ENCODE results near the gene TIMM50. TPM values are rescaled to one million over a fixed set of nuclear protein-coding genes. Genes with fewer than 3 reads are reported as not detected.
"Not testable (repeated sequence)": the region's sequence is repeated elsewhere in the genome, so short reads cannot be mapped to it uniquely, and the experiment has no call there.

TIMM50 gene
- total RNA-seq, 4 donors from 2014 or later = 66.9 to 97.6 (median 85.6) TPM

GRCh38 chr19:39473443-39473960 lies 7.1 kb upstream of the TIMM50 start:
- H3K4me1 ChIP-seq = no peaks in the 10 kb centered on the region
- intact Hi-C loops (cut with DNase I; ENCODE audit: low total_unique reads) = no loop called here
- no peaks in the 10 kb centered on the region for H3K9me3 ChIP-seq
- H3K4me3 ChIP-seq = no peak overlapping the region
- no peak for TF ChIP-seq CTCF (IDR thresholded peaks at IDR 0.05 in 4 of 5, conservative IDR thresholded peaks at IDR 0.05 in 1 of 5)
- no peaks in the 10 kb centered on the region for H3K27me3 ChIP-seq
- ATAC-seq (no peak), DNase-seq (no peak)
- peaks cover 0 to 75% of the 10 kb centered on the region in 2 donors for H3K36me3 ChIP-seq
- no peak overlapping the region for H3K27ac ChIP-seq
- in situ Hi-C loops (cut with MboI; ENCODE audit: low sequenced_read_pairs in 4 of 4) = no loop called here

GRCh38 chr19:39474139-39474620 lies 6.5 kb upstream of the TIMM50 start:
- TF ChIP-seq POLR2A (IDR thresholded peaks at IDR 0.05) (no peak), CTCF (IDR thresholded peaks at IDR 0.05 in 4 of 5, conservative IDR thresholded peaks at IDR 0.05 in 1 of 5) (peak; percentile 52 to 87 (median 78))
- peak in 1 of 2 donors; percentile 68 for ATAC-seq
- peak in 1 of 2 donors; percentile 33 for DNase-seq

GRCh38 chr19:39475748-39476147 lies 4.9 kb upstream of the TIMM50 start:
- TF ChIP-seq CTCF (IDR thresholded peaks at IDR 0.05 in 4 of 5, conservative IDR thresholded peaks at IDR 0.05 in 1 of 5) = no peak
- TF ChIP-seq POLR2A (IDR thresholded peaks at IDR 0.05) = no peak
- Histone ChIP-seq H3K9me3 (no peaks in the 10 kb centered on the region), H3K27me3 (no peaks in the 10 kb centered on the region), H3K4me1 (no peaks in the 10 kb centered on the region), H3K36me3 (peaks cover 0 to 53% of the 10 kb centered on the region in 2 donors), H3K27ac (no peak overlapping the region), H3K4me3 (no peak overlapping the region)
- DNase-seq (no peak), ATAC-seq (no peak)
- intact Hi-C loops (cut with DNase I; ENCODE audit: low total_unique reads) = no loop called here
- in situ Hi-C loops (cut with MboI; ENCODE audit: low sequenced_read_pairs in 4 of 4) = loop anchor here in 1 of 4 donors (5.0 kb wide), 1 partner anchor 62 kb away; no protein-coding TSS in a partner anchor

More at GRCh38 chr19:39474139-39474620, 6.5 kb upstream of the TIMM50 start:
- no peak overlapping the region for H3K4me3 ChIP-seq
- H3K27ac ChIP-seq = peak overlapping the region in 1 of 4 donors; percentile 12
- in situ Hi-C loops (cut with MboI; ENCODE audit: low sequenced_read_pairs in 4 of 4) = no loop called here
- no peaks in the 10 kb centered on the region for H3K9me3 ChIP-seq
- intact Hi-C loops (cut with DNase I; ENCODE audit: low total_unique reads) = loop anchor here (1.0 kb wide), 1 partner anchor 58 kb away; the partner anchor contains the start of gene EID2B
- no peaks in the 10 kb centered on the region for H3K4me1 ChIP-seq
- H3K27me3 ChIP-seq = no peaks in the 10 kb centered on the region
- H3K36me3 ChIP-seq = peaks cover 0 to 68% of the 10 kb centered on the region in 2 donors

GRCh38 chr19:39479319-39479801 lies 1.3 kb upstream of the TIMM50 start:
- Histone ChIP-seq H3K27ac (peak overlapping the region in 2 of 4 donors; percentile 88 to 92), H3K36me3 (peaks cover 0 to 29% of the 10 kb centered on the region in 2 donors), H3K4me1 (peaks cover 11% of the 10 kb centered on the region in 2 donors)
- in situ Hi-C loops (cut with MboI; ENCODE audit: low sequenced_read_pairs in 4 of 4) = loop anchor here in 1 of 4 donors (5.0 kb wide), 1 partner anchor 58 kb away; no protein-coding TSS in a partner anchor
- H3K9me3 ChIP-seq; H3K4me3 ChIP-seq; H3K27me3 ChIP-seq; DNase-seq; ATAC-seq; intact Hi-C loops (cut with DNase I; ENCODE audit: low total_unique reads): not testable (repeated sequence)

- in situ Hi-C loops (cut with MboI; ENCODE audit: low sequenced_read_pairs in 4 of 4) = loop anchor here in 1 of 4 donors (5.0 kb wide), 1 partner anchor 57 kb away; no protein-coding TSS in a partner anchor
- H3K36me3 ChIP-seq = peaks cover 0 to 30% of the 10 kb centered on the region in 2 donors
- no peak for TF ChIP-seq POLR2A (IDR thresholded peaks at IDR 0.05)
- no peak for TF ChIP-seq CTCF (IDR thresholded peaks at IDR 0.05 in 4 of 5, conservative IDR thresholded peaks at IDR 0.05 in 1 of 5)
- H3K4me1 ChIP-seq = peaks cover 11% of the 10 kb centered on the region in 2 donors
- no peaks in the 10 kb centered on the region for H3K27me3 ChIP-seq
- peak overlapping the region; percentile 88 to 95 (median 92) for H3K27ac ChIP-seq
- no peak for ATAC-seq
- peak overlapping the region; percentile 92 to 100 (median 99) for H3K4me3 ChIP-seq
- intact Hi-C loops (cut with DNase I; ENCODE audit: low total_unique reads) = loop anchor here (2.0 to 5.0 kb wide), 3 partner anchors 53 to 355 kb away; partner anchors contain the start of genes EID2B, PAK4 and SAMD4B
- no peaks in the 10 kb centered on the region for H3K9me3 ChIP-seq
- DNase-seq = no peak
These were observed 722 bp upstream of the TIMM50 start for GRCh38 chr19:39479916-39480315.

Measured in gastrocnemius medialis (tissue), 4 donors.